Common myeloid progenitor, CD34-positive (primary cell): ENCODE results near the gene FRMD4A.

Experiments
- CTCF ChIA-PET: fragments of 350-600 bp; sonication (Branson Sonifier 250); formaldehyde crosslinking; loops from one replicate; lab custom pipeline; 2021; ENCODE audit warnings: antibody characterized with exemption; lab: Charles Lee
- POLR2A ChIA-PET: fragments of 350-600 bp; sonication (Branson Sonifier 250); formaldehyde crosslinking; loops from one replicate; lab custom pipeline; 2021; ENCODE audit warnings: antibody characterized with exemption; lab: Charles Lee
- DNase-seq, 3 donors: peaks; one replicate each; pipeline versions ENCODE4 v3.0.0 to v3.0.0-alpha.2; 2013
- H3K27ac ChIP-seq, 2 experiments: 1 replicate in 1 of 2; 2 replicates in 1 of 2; pipeline ENCODE4 v1.7.0; 2013; ENCODE audit warnings: inconsistent platforms in 2 of 2, low read length in 2 of 2, mild to moderate bottlenecking in 2 of 2, low read depth in 1 of 2, moderate library complexity in 1 of 2; ENCODE audit not compliant: severe bottlenecking in 2 of 2, insufficient read depth in 1 of 2, poor library complexity in 1 of 2
- H3K27me3 ChIP-seq, 5 experiments: replicated peaks in 2 of 5; 1 replicate in 3 of 5; 2 replicates in 2 of 5; pipeline versions ENCODE4 v1.6.1 to v1.7.0; 2013; ENCODE audit warnings: low read length in 4 of 5, mild to moderate bottlenecking in 2 of 5, moderate library complexity in 2 of 5, inconsistent platforms in 1 of 5; ENCODE audit not compliant: insufficient read depth in 5 of 5, control insufficient read depth in 4 of 5
- H3K36me3 ChIP-seq, 4 experiments: 1 replicate in 2 of 4; 2 replicates in 2 of 4; pipeline versions ENCODE4 v1.6.1 to v1.7.0; 2013; ENCODE audit warnings: low read length in 3 of 4, control low read depth in 1 of 4, mild to moderate bottlenecking in 1 of 4; ENCODE audit not compliant: control insufficient read depth in 4 of 4, insufficient read depth in 4 of 4
- H3K4me1 ChIP-seq, 4 experiments: 1 replicate in 3 of 4; 2 replicates in 1 of 4; pipeline versions ENCODE4 v1.6.1 to v1.7.1; 2013; ENCODE audit warnings: low read length in 3 of 4, mild to moderate bottlenecking in 3 of 4, control low read depth in 1 of 4, inconsistent platforms in 1 of 4, moderate library complexity in 1 of 4; ENCODE audit not compliant: control insufficient read depth in 4 of 4, insufficient read depth in 4 of 4; ENCODE audit errors: control extremely low read depth in 1 of 4
- H3K4me3 ChIP-seq, 7 experiments: 1 replicate in 4 of 7; 2 replicates in 3 of 7; pipeline versions ENCODE4 v1.5.1 to v1.7.0; 2013; ENCODE audit warnings: mild to moderate bottlenecking in 7 of 7, low read length in 6 of 7, moderate library complexity in 6 of 7, inconsistent platforms in 2 of 7, low read depth in 2 of 7, control low read depth in 1 of 7; ENCODE audit not compliant: insufficient read depth in 4 of 7, control insufficient read depth in 1 of 7; ENCODE audit errors: extremely low read depth in 1 of 7
- H3K9me3 ChIP-seq, 5 experiments: 1 replicate in 4 of 5; 2 replicates in 1 of 5; pipeline versions ENCODE4 v1.6.1 to v1.7.1; 2013; ENCODE audit warnings: low read length in 4 of 5, mild to moderate bottlenecking in 2 of 5, inconsistent platforms in 1 of 5, low read depth in 1 of 5, moderate library complexity in 1 of 5; ENCODE audit not compliant: control insufficient read depth in 4 of 5, insufficient read depth in 2 of 5; ENCODE audit errors: control extremely low read depth in 1 of 5
- WGBS: methylation state at CpG from one replicate; pipeline ENCODE4 v1.1.5; 2013; ENCODE audit not compliant: insufficient coverage; 5-methylcytosine and 5-hydroxymethylcytosine counted together

FRMD4A gene

DNA sequence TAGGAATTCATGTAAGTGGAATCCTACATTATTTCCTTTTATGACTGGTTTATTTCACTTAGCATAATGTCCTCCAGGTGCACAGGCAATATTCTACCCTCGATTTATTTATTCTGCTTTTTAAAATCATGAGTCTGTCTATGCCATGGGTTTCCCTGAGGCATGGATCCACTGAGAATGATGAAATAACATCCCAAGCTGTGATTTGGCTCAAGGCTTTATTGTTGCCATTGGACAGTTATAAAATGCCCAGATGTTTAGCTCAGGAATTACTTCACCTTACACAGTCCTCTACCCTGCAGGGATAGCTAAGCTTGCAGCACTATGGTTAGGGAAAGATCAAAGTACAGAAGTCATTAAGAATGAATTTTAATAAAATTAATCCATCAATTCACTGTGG is 219.5 kb downstream of the FRMD4A start:
- H3K27ac ChIP-seq, result no peak overlapping the region
- no peak overlapping the region for H3K4me3 ChIP-seq
- H3K4me1 ChIP-seq, result no peaks in the 10 kb centered on the region
- CTCF ChIA-PET, result no interaction called here
- no peaks in the 10 kb centered on the region for H3K9me3 ChIP-seq
- POLR2A ChIA-PET, result no interaction called here
- H3K27me3 ChIP-seq, result peaks cover 0 to 7% (median 0%) of the 10 kb centered on the region in 5 experiments
- DNase-seq, result no peak
- WGBS, result no CpG with 5 or more reads among the region's 1 CpG
- H3K36me3 ChIP-seq, result no peaks in the 10 kb centered on the region

GRCh38 chr10:14106828-14107227 is 223.9 kb downstream of the FRMD4A start:
- H3K27ac ChIP-seq, result no peak overlapping the region
- H3K27me3 ChIP-seq, result peaks cover 0 to 7% (median 0%) of the 10 kb centered on the region in 5 experiments
- ChIA-PET POLR2A (no interaction called here), CTCF (no interaction called here)
- H3K9me3 ChIP-seq, result peaks cover 0 to 1% (median 0%) of the 10 kb centered on the region in 5 experiments
- H3K36me3 ChIP-seq, result no peaks in the 10 kb centered on the region
- WGBS, result 90% methylated on average over 1 of the region's 3 CpGs
- no peak overlapping the region for H3K4me3 ChIP-seq
- no peak for DNase-seq
- no peaks in the 10 kb centered on the region for H3K4me1 ChIP-seq

GRCh38 chr10:14102056-14102455 is 228.7 kb downstream of the FRMD4A start:
- no peaks in the 10 kb centered on the region for H3K36me3 ChIP-seq
- no peak for DNase-seq
- no peaks in the 10 kb centered on the region for H3K4me1 ChIP-seq
- ChIA-PET POLR2A (no interaction called here), CTCF (no interaction called here)
- peaks cover 0 to 1% (median 0%) of the 10 kb centered on the region in 5 experiments for H3K9me3 ChIP-seq
- H3K27me3 ChIP-seq, result peaks cover 0 to 4% (median 0%) of the 10 kb centered on the region in 5 experiments
- no peak overlapping the region for H3K27ac ChIP-seq
- no peak overlapping the region for H3K4me3 ChIP-seq
- 96% methylated on average over 6 of the region's 8 CpGs for WGBS

DNA sequence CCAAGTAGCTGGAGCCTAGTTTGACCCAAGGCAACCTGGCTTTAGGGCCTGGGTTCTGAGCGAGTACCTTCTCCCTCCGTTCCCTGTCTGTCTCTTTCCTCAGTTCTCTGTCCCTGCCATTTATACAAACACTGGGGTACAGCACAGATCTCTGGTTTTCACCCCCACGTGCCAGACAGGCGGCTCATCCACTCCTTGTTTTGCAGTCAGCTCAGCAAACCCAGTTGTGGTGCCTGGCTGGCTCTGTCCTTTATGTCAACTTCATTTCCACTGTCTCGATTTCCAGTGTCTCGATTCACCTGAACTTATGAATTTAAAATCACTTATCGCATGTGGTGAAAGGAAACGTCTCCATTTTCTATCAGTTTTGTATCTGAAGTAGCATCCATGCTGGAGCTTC is 230.8 kb downstream of the FRMD4A start:
- H3K9me3 ChIP-seq, result peaks cover 0 to 1% (median 0%) of the 10 kb centered on the region in 5 experiments
- POLR2A ChIA-PET, result no interaction called here
- H3K27ac ChIP-seq, result no peak overlapping the region
- no peaks in the 10 kb centered on the region for H3K36me3 ChIP-seq
- WGBS, result 93% methylated on average over 6 of the region's 8 CpGs
- no peaks in the 10 kb centered on the region for H3K4me1 ChIP-seq
- H3K4me3 ChIP-seq, result no peak overlapping the region
- CTCF ChIA-PET, result no interaction called here
- no peak for DNase-seq
- peaks cover 0 to 4% (median 0%) of the 10 kb centered on the region in 5 experiments for H3K27me3 ChIP-seq

GRCh38 chr10:14093730-14094484 is 236.8 kb downstream of the FRMD4A start:
- H3K4me3 ChIP-seq, result no peak overlapping the region
- H3K27me3 ChIP-seq, result peaks cover 0 to 2% (median 0%) of the 10 kb centered on the region in 5 experiments
- no peak for DNase-seq
- no peak overlapping the region for H3K27ac ChIP-seq
- 87% methylated on average over 13 of the region's 14 CpGs for WGBS
- ChIA-PET POLR2A (no interaction called here), CTCF (no interaction called here)
- H3K4me1 ChIP-seq, result no peaks in the 10 kb centered on the region
- H3K36me3 ChIP-seq, result no peaks in the 10 kb centered on the region
- no peaks in the 10 kb centered on the region for H3K9me3 ChIP-seq

- H3K4me1 ChIP-seq, result no peaks in the 10 kb centered on the region
- no peak overlapping the region for H3K27ac ChIP-seq
- CTCF ChIA-PET, result no interaction called here
- POLR2A ChIA-PET, result no interaction called here
- no peak overlapping the region for H3K4me3 ChIP-seq
- peaks cover 0 to 2% (median 0%) of the 10 kb centered on the region in 5 experiments for H3K27me3 ChIP-seq
- H3K9me3 ChIP-seq, result no peaks in the 10 kb centered on the region
- WGBS, result 96% methylated on average over 4 of the region's 5 CpGs
- no peaks in the 10 kb centered on the region for H3K36me3 ChIP-seq
- DNase-seq, result no peak
Measured at GRCh38 chr10:14092799-14093198, 237.9 kb downstream of the FRMD4A start.

DNA sequence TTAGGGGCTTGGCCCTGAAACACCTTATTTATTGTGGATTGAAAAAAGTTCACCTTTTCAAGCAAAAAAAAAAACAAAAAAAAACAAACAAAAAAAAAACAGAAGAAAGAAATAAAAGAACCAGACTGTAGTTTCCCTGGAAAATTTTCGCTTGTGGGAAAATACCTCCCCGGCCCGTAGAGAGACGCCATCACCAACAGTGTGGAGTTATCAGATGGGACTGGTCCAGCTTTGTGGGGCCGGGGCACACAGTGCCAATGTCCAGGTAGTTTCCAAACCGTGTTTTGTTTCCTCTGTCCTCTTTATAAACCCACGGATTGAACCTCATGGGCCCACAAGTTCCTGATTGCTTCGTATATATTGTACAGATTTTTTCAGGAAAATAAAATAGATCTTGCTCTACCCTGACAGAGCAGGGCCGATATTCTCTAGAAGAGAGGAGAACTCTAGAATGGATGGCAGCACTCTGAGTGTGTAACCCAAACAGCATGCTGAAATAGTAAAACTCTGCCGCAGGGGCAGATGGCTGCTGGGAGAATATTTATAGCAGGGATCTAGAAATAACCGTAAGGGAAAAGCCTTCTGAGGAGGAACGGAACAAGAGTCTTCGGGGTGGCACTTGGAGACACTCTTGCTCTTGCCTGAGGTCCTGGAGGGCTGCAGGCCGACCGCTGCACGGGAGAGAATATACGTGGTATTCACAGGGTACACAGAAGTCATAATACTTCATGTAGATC is 241.0 kb downstream of the FRMD4A start:
- no peak overlapping the region for H3K27ac ChIP-seq
- 95% methylated on average over 16 of the region's 17 CpGs for whole genome bisulfite sequencing
- H3K4me3 ChIP-seq, result no peak overlapping the region
- ChIA-PET POLR2A (no interaction called here), CTCF (no interaction called here)
- H3K36me3 ChIP-seq, result no peaks in the 10 kb centered on the region
- no peaks in the 10 kb centered on the region for H3K9me3 ChIP-seq
- DNase-seq, result no peak
- H3K27me3 ChIP-seq, result peaks cover 0 to 10% (median 6%) of the 10 kb centered on the region in 5 experiments
- H3K4me1 ChIP-seq, result no peaks in the 10 kb centered on the region
